ENCODE measurements around the gene NAE1.
"Not testable (repeated sequence)": the region's sequence is repeated elsewhere in the genome, so short reads cannot be mapped to it uniquely, and the experiment has no call there.

NAE1 gene

GRCh38 chr16:66801320-66802105 lies 29.3 kb downstream of the NAE1 start, which contains the start of gene TERB1:
Gene TERB1 (minus strand): TSS chr16:66801584. CDS start chr16:66796798, 4,786 bp downstream.
- no peak for DNase-seq (ENCODE audit: low spot score)

- no peak for DNase-seq (ENCODE audit: low spot score)
Observed at GRCh38 chr16:66800856-66801255, 29.9 kb downstream of the NAE1 start.

GRCh38 chr16:66798161-66798560 lies 32.6 kb downstream of the NAE1 start:
- no peak for DNase-seq (ENCODE audit: low spot score)

GRCh38 chr16:66793984-66794383 lies 36.8 kb downstream of the NAE1 start:
- DNase-seq (ENCODE audit: low spot score), result not testable (repeated sequence)

GRCh38 chr16:66790130-66790733 lies 40.5 kb downstream of the NAE1 start:
- DNase-seq (ENCODE audit: low spot score), result no peak

- DNase-seq (ENCODE audit: low spot score), result no peak
Observed at GRCh38 chr16:66787427-66787826, 43.3 kb downstream of the NAE1 start.

- no peak for DNase-seq (ENCODE audit: low spot score)
Observed at GRCh38 chr16:66786551-66786950, 44.2 kb downstream of the NAE1 start.

GRCh38 chr16:66776457-66776856 lies 54.3 kb downstream of the NAE1 start:
- no peak for DNase-seq (ENCODE audit: low spot score)

- DNase-seq (ENCODE audit: low spot score), result no peak
Observed at GRCh38 chr16:66774981-66775380, 55.8 kb downstream of the NAE1 start.

- DNase-seq (ENCODE audit: low spot score), result no peak
Observed at GRCh38 chr16:66758086-66758485, 72.7 kb downstream of the NAE1 start.

GRCh38 chr16:66754819-66755218 lies 76.0 kb downstream of the NAE1 start:
- no peak for DNase-seq (ENCODE audit: low spot score)

GRCh38 chr16:66754211-66754610 lies 76.6 kb downstream of the NAE1 start:
- DNase-seq (ENCODE audit: low spot score), result no peak

GRCh38 chr16:66752958-66753357 lies 77.8 kb downstream of the NAE1 start:
- no peak for DNase-seq (ENCODE audit: low spot score)
